HG03575 (cell line): ENCODE data around the gene ARID4B.

Experiments used
- ATAC-seq: cut with Tn5 transposase; IDR thresholded peaks from one replicate; pipeline ENCODE4 v1.9.1; 2021; ENCODE audit not compliant: unreplicated experiment, insufficient number of reproducible peaks, low FRiP score; ENCODE audit errors: extremely low read depth

Gene ARID4B

DNA sequence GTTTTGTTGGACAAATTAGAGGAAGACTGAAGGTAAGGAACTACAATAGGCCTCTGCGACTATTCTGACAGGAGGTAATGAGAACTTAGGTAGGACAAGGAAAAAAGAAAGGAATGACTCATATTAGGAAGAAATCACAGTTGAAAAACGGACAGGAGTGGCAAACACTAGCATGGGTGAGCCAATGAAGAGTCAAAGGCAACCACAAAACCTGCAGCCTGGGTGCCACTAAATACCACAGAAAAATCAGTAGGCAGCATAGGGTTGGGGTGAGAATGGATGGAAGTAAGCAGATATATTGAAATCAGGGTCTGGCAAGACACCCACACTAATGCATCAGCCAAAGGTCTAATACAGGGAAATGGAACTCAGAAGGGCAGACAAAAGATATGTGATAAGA lies 176.9 kb downstream of the ARID4B start:
- no peak for ATAC-seq

DNA sequence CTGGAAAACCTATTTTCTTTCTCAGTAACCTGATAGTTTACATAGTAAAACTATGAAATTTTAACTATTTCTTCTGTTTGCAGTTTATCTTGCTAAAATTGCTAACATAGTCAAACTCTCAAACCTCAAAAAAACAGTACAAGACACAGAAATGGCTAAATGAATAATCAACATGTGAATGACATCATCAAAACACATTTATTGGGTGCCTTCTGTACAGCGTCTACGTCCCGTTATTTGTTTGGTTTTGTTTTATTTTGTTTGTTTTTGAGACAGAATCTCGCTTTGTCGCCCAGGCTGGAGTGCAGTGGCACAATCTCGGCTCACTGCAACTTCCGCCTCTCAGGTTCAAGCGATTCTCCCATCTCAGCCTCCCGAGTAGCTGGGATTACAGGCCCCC lies 178.2 kb downstream of the ARID4B start:
- ATAC-seq: no peak

DNA sequence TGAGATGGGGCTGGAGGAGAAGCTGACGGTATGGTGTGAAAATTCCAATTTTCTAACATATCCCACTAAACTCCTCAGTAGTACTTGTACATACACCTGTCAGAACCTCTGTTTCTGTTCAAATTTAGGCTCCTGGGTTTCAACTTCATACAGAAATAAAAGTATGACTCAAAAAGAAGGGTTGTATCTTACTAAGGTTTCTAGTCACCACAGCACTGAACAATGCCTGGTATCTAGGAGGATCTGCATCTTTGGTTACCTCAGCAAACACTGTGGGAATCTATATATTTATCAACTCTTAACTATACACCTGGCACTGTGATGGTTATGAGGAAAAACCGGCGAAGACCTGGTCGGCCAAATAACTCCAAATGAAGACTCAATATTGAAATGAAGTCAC lies 180.7 kb downstream of the ARID4B start:
- ATAC-seq: no peak

DNA sequence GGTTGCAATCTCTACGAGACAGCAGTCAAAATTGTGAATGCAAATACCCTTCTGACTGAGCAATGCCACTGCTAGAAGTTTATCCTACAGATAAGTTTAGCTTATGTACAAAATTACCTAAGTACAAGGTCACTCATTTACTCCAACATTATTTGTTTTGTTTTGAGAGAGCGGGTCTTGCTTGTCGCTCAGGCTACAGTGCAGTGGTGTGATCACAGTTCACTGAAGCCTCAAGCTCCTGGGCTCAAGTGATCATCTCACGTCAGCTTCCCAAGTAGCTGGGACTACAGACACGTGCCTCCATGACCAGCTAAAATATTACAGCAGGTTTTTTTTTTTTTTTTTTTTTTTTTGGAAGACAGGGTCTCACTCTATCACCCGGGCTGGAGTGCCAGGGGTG lies 182.3 kb downstream of the ARID4B start:
- no peak for ATAC-seq

DNA sequence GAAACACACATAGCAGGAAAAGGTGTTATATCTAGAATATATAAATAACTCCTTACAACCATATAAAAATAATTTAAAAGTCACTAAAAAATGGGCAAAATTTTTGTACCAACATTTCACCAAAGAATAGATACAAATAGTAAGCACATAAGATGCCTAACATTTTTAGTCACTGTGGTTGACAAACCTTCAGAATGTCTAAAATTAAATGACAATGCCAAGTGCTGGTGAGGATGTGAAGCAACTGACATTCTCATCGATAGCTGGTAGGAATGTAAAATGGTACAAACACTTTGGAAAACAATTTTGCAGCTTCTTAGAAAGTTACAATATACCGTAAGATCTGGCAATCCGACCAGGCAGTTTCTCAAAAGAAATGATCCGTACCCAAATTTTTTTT lies 185.0 kb downstream of the ARID4B start:
- ATAC-seq: no peak

DNA sequence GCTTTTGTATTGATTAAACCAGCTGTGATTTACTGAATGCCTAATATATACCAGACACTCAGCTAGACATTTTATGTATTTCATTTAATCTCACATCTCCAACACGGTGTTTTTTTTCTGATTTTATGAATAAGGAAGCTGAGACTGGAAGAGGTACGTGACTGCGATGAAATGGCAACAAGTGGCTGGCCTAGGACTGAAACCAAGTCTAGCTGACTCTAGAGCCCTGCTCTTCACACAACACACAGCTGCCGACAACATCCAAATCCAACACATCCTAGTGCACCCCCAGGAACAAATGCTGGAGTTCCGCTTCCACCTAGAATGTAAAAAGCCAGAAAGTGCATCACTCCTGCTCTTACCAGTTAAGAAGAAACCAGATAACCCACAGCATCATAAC lies 188.7 kb downstream of the ARID4B start:
- no peak for ATAC-seq

DNA sequence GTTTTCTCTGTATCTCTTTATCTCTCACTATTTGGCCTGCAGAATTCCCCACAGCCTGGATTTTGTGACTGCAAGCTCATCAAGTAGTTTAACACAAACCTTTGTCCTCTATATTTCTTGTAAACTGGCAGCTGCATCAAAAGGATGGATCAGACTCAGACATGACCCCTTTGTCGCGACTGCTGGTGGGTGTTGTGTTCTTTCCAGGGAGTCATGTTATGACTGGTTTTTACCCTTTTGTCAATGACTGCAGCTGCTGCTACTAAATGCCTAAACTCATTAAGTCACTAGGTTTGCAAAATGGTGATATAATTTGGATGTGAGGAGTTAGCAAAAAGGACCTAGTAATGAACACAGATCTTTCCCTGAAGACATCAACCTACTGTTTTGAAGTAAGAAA lies 189.2 kb downstream of the ARID4B start:
- ATAC-seq: no peak

DNA sequence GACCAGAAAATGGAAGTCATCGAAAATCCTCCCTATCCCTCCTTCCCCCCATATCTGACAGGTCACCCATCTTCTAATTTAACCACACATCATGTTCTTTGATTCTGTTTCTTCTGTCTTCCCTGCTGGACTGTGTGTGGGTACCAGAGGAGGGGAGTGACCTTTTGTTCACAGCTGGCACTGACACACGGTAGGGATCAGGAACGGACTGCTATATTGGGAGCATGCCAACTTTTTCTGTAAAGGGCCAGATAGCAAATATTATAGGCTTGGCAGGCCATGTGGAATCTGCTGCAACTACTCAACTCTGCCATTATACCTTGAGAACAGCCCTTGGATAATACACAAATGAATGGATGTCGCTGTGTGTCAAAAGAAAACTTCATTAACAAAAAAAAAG lies 191.9 kb downstream of the ARID4B start:
- no peak for ATAC-seq

DNA sequence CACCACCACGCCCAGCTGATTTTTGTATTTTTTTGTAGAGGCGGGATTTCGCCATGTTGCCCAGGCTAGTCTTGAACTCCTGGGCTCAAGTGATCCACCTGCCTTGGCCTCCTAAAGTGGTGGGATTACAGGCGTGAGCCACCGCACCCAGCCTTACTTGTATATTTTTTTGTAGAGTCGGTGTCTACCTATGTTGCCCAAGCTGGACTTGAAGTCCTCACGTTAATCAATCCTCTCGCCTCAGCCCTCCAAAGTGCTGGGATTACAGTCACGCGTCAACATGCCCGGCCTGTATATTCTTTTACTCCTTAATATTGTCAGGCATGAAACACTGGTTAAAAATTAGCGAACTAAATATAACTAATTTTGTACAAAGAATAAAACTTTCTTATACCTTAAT lies 193.8 kb downstream of the ARID4B start:
- ATAC-seq: no peak

DNA sequence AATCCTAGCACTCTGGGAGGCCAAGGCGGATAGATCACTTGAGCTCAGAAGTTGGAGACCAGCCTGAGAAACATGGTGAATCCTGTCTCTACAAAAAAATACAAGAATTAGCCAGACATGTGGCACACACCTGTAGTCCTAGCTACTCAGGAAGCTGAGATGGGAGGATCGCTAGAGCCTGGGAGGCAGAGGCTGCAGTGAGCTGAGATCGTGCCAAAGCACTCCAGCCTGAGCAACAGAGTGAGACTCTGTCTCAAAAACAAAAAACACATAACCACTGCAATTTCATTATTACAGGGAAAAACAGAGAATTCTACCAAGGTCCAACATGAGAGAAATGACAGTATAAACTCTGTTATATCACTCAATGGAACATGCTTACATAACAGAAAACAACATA lies 194.9 kb downstream of the ARID4B start:
- ATAC-seq: no peak

DNA sequence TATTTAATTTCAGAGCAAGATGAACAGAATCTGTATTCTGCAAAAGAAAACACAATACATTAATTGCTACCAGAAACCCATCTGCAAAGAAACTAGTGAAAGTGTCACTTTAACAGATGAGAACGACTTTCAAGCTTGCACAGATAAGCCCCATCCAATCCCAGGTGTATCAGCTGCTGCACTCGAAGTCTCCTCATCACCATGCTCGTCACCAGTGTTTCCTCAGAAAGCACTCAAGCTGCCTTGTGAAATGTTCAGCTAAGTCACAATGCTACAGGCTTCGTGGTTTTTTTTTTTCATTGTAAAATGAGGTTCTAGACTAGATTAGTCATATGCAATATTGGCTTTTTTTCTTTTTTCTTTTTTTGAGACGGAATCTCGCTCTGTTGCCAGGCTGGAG lies 196.0 kb downstream of the ARID4B start:
- ATAC-seq: no peak

DNA sequence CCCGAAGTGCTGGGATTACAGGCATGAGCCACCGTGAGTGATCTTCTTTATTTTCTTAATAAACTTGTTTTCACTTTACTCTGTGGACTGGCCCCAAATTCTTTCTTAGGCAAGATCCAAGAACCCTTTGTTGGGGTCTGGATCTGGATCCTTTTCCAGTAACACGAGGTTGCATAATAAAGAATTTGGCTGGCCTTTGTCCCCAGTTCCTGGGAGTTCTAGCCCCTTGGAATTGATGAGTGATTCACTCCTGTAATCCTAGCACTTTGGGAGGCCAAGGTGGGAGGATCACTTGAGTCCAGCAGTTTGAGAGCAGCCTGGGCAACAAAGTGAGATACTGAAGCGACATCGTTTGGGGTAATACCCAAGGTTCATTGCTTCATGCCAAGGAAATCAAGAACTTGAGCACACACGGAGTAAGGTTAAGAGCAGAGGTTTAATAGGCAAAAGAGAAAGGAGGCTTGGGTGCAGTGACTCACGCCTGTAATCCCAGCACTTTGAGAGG lies 197.2 kb downstream of the ARID4B start:
- ATAC-seq: no peak

DNA sequence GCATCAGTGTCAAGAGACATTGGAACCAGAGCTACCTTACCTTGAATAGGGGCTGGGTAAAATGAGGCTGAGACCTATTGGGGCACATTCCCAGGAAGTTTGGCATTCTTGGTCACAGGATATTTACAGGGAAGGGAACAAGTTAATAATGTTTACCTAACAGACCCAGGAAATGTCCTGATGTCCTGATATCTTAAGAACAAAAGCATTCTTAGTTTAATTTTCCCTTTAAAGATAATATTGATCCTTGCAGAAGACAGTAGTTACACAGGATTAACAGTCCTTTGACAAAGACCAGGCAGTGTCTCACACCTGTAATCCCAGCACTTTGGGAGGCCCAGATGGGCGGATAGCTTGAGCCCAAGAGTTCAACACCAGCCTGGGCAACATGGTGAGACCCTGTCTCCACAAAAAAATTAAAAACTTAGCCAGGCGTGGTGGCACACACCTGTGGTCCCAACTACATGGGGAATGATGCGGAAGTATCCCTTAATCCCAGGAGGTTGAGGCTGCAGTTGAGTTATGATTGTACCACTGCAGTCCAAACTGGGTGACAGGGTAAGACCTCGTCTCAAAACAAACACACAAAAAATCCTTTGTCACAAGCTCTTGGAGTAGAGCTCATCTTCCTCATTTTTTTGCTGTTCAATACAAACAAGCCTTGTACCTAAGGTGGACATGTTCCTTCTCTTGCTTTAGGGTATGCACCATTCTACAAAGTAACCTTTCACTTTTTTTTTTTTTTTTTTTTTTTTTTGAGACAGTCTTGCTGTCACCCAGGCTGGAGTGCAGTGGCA lies 198.0 kb downstream of the ARID4B start:
- no peak for ATAC-seq

DNA sequence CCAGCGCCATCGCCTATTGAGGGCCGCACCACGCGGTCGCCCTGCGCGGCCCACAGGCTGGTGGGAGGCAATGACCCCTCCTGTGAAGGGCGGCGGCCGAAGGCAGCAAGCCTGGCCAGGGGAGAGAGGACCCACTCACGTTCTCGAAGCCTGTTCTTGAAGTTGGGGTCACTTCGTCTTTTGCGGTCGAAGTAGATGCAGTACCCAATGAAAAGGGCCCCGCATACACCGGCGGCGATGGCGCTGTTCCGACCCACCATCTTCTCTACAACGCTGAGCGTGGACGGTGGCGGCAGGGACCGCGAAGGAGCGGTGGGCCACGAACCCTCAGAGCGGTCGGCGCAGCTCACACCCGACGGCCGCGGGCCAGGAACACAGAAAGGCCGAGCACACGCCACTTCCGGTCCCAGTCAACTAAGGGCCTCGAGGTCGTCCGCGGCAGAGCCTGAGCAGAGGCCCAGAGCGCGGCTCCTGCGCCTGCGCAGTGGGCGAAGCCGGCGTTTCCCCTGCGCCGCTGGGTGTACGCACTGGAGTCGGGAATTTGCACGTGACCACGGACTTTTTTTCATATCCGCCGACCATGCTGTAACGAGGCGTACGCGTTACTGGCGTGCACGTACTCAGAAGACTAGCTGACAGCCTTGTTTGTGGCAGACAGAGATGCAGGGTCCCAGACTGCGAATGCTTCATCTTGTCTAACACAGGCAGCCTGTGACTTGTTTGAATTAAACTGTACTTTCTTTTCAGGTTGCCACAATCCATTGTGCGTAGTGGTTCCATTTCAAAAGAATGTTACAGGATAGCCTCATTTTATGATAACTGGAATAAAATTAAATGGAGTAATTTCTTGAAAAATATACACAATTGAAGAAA lies 199.3 kb downstream of the ARID4B start, which contains the start of gene TOMM20:
TSS of gene TOMM20 (minus strand) at position 382 of the 873 bp plus-strand sequence. CDS start at position 260, 122 bp downstream.
- ATAC-seq: peak; percentile 64

DNA sequence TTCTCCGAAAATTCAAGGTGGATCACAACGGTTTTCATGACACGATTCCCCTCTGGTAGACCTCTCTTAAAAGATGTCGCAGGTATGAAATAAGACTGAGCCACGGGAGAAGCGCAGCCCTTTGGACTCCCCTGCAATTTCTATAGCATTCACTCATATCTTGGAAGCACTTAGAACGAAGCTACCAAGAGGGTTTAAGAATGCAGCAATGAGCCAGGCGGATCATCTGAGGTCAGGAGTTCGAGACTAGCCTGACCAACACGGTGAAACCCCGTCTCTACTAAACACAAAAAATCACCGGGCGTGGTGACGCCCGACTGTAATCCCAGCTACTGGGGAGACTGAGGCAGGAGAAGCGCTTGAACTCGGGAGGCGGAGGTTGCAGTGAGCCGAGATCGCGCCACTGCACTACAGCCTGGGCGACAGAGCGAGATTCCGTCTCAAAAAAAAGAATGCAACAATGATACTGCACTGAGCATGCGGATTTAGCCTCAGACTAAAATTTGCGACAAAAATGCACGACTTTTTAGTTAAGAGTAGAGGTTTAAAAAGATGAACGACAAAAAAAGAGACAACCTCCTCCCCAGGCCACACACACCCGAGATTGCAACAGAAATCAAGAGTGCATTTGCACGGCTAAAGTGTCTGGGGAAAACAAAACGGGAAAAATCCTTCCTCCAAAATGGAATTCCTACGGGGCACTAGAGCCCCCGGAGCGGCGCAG lies 200.1 kb downstream of the ARID4B start:
- ATAC-seq: no peak

DNA sequence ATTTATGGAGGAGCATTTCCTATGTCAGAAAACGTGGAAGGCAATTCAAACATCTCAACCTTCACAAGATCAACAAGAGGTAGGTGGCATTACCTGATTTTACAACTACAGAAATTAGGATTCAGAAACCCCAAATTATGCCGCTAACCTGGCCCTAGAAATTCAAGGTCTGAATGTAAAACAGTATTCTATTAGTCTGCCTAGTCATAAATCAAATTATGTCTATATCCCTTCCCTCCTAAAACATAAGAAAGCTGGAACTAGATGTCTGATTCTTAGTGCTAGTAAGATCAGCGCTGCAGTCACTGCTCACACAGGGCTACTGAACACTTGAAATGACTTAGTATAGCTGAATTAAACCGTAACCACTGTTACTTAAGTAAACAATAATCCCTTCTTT lies 200.8 kb downstream of the ARID4B start:
- no peak for ATAC-seq

DNA sequence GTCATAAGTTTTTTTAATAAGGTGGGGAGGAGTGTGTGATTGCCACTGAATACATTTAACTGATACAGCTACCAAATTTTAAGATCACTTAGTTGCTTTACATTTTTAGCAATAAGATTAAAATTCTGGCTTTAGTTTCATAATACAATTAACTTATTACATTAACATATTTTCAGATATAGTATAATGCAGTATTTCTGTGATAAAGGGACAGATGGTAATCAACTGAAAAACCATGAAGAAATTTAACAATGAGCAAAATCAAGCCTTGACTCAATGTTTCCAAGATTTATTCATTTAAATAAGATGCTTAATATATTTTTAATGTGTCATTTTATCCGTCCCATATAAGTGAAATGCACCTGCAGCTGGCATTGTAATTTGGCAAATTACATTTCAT lies 203.3 kb downstream of the ARID4B start:
- no peak for ATAC-seq

DNA sequence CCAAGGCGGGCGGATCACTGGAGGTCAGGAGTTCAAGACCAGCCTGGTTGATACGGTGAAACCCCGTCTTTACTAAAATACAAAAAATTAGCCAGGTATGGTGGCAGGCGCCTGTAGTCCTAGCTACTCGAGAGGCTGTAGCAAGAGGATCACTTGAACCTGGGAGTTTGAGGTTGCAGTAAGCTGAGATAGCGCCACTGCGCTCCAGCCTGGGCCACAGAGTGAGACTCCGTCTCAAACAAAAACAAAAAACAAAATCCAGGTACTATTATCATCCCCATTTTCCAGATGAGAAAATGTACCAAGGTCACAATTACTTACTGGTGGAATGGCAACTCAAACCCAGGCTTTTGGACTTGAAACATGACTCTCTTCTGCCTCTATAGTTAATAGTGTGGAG lies 203.9 kb downstream of the ARID4B start:
- no peak for ATAC-seq

DNA sequence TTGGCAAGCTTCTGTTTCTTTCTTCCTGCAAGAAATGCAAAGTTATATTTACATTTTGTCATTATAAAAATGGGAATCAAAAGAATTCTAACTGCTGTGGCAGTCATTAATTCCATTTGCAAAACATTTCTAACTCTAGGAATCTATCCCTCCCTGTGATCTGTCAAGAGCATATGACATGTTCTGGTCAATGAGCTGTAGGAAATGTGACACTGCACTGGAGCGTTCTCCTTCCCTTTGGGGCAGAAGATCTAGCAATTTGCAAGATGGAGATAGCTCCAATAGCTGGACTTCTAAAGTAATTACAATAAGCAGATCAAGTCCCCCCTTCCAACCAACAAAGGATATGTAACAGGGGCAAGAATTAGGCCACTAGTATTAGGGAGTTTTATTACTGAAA lies 205.6 kb downstream of the ARID4B start:
- ATAC-seq: no peak
